Raji (cell line): Measurements from ENCODE around the gene SLC17A3.

Experiments
- POLR2A ChIP-seq: IDR thresholded peaks from 2 replicates; pipeline ENCODE4 v1.6.1; 2011; ENCODE audit warnings: low read depth, low read length, control low read depth; ENCODE audit not compliant: insufficient read depth

SLC17A3 gene

GRCh38 chr6:25874118-25874517, at the start of gene SLC17A3:
TSS of gene SLC17A3 (minus strand) at chr6:25874243. CDS start at chr6:25868387, 5,856 bp downstream.
- TF ChIP-seq POLR2A = no peak

- TF ChIP-seq POLR2A = no peak
Measured at GRCh38 chr6:25922301-25922700, 48.3 kb upstream of the SLC17A3 start.

GRCh38 chr6:25921525-25922203, 47.6 kb upstream of the SLC17A3 start:
- no peak for TF ChIP-seq POLR2A

GRCh38 chr6:25919657-25920056, 45.6 kb upstream of the SLC17A3 start:
- TF ChIP-seq POLR2A = no peak

GRCh38 chr6:25918083-25918683, 44.1 kb upstream of the SLC17A3 start:
- no peak for TF ChIP-seq POLR2A

GRCh38 chr6:25916789-25917490, 42.9 kb upstream of the SLC17A3 start:
- TF ChIP-seq POLR2A = no peak

GRCh38 chr6:25916330-25916729, 42.3 kb upstream of the SLC17A3 start:
- TF ChIP-seq POLR2A = no peak

GRCh38 chr6:25913741-25914140, 39.7 kb upstream of the SLC17A3 start:
- no peak for TF ChIP-seq POLR2A

GRCh38 chr6:25911351-25911750, 37.3 kb upstream of the SLC17A3 start:
- no peak for TF ChIP-seq POLR2A

GRCh38 chr6:25907475-25908014, 33.5 kb upstream of the SLC17A3 start:
- TF ChIP-seq POLR2A = no peak

GRCh38 chr6:25903467-25904099, 29.5 kb upstream of the SLC17A3 start:
- no peak for TF ChIP-seq POLR2A

GRCh38 chr6:25902071-25902470, 28.0 kb upstream of the SLC17A3 start:
- no peak for TF ChIP-seq POLR2A

- TF ChIP-seq POLR2A = no peak
Measured at GRCh38 chr6:25900843-25901242, 26.8 kb upstream of the SLC17A3 start.

GRCh38 chr6:25899580-25900408, 25.8 kb upstream of the SLC17A3 start:
- no peak for TF ChIP-seq POLR2A

GRCh38 chr6:25899123-25899522, 25.1 kb upstream of the SLC17A3 start:
- TF ChIP-seq POLR2A = no peak

GRCh38 chr6:25898289-25898977, 24.4 kb upstream of the SLC17A3 start:
- no peak for TF ChIP-seq POLR2A
